Ishikawa (cell line): ENCODE results near the gene SYVN1.

ENCODE experiments used
- CEBPB ChIP-seq: IDR thresholded peaks from 2 replicates; pipeline ENCODE4 v1.6.1; 2012
- CREB1 ChIP-seq: IDR thresholded peaks from 2 replicates; pipeline ENCODE4 v1.6.1; 2012; ENCODE audit warnings: low read depth
- EGR1 ChIP-seq: IDR thresholded peaks from 2 replicates; pipeline ENCODE4 v1.6.1; 2012
- EP300 ChIP-seq: IDR thresholded peaks from 2 replicates; pipeline ENCODE4 v1.6.1; 2012; ENCODE audit warnings: borderline replicate concordance
- FOXM1 ChIP-seq: IDR thresholded peaks from 2 replicates; pipeline ENCODE4 v1.6.1; 2012; ENCODE audit warnings: low read depth, borderline replicate concordance
- MAX ChIP-seq: IDR thresholded peaks from 2 replicates; pipeline ENCODE4 v1.6.1; 2012
- NFIC ChIP-seq: IDR thresholded peaks from 2 replicates; pipeline ENCODE4 v1.6.1; 2012
- RAD21 ChIP-seq: IDR thresholded peaks from 2 replicates; pipeline ENCODE4 v1.6.1; 2012; ENCODE audit warnings: low read depth
- TAF1 ChIP-seq: IDR thresholded peaks from 2 replicates; pipeline ENCODE4 v1.6.1; 2012; ENCODE audit warnings: low read depth, mild to moderate bottlenecking
- TCF12 ChIP-seq: IDR thresholded peaks from 2 replicates; pipeline ENCODE4 v1.6.1; 2012; ENCODE audit warnings: low read depth
- TEAD4 ChIP-seq: IDR thresholded peaks from 2 replicates; pipeline ENCODE4 v1.6.1; 2012
- YY1 ChIP-seq: IDR thresholded peaks from 2 replicates; pipeline ENCODE4 v1.6.1; 2012; ENCODE audit warnings: low read depth
- ZBTB7A ChIP-seq: IDR thresholded peaks from 2 replicates; pipeline ENCODE4 v1.6.1; 2012; ENCODE audit warnings: low read depth
- TF ChIP-seq, protein P1 (sequence below): IDR thresholded peaks from 2 replicates; pipeline ENCODE4 v1.6.1; 2012; ENCODE audit warnings: low read depth, mild to moderate bottlenecking

DNA sequence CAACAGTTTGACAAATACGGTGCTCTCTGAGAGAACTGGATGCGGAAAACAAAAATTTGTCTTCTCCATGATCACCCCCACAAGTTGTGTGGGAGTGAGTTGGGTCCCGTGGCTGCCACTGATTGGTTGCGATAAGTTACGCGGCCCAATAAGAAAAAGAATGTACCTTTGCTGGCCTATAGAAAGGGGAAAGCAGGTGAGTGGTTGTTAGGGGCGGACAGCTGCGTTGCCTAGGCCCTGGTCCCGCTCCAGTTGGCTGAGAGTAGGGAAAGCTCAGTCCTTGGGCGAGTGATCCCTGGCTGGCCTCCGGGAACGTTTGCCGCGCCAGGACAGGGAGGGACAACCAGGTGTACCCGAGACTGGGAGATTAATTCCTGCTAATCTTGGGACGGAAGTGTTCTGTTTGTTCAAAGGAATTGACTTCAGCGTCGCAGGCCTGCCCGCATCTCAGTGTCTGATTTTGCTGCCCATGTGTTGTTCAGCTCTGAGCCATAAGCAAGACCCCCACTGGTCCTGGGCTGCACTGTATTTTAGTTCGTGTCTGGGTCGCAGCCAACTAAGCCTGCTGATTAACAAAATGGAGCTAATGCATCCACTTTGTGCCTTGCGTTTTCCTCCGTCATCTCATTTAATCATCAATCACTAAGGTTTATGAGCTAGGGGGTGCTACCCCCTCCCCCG is 773 bp upstream of the SYVN1 start:
- TF ChIP-seq YY1 (no peak), CEBPB (no peak), EGR1 (0 out of 2 replicates have a peak, but pooled peaks have one; percentile 54), MAX (0 out of 2 replicates have a peak, but pooled peaks have one; percentile 1), RAD21 (no peak), EP300 (0 out of 2 replicates have a peak, but pooled peaks have one; percentile 30), TAF1 (peak; percentile 69; the same call in 1 of the 2 replicates), CREB1 (no peak), TCF12 (no peak), ZBTB7A (no peak), TEAD4 (no peak), NFIC (peak; percentile 51; the same call in 1 of the 2 replicates), FOXM1 (no peak)
- TF ChIP-seq, protein P1, sequence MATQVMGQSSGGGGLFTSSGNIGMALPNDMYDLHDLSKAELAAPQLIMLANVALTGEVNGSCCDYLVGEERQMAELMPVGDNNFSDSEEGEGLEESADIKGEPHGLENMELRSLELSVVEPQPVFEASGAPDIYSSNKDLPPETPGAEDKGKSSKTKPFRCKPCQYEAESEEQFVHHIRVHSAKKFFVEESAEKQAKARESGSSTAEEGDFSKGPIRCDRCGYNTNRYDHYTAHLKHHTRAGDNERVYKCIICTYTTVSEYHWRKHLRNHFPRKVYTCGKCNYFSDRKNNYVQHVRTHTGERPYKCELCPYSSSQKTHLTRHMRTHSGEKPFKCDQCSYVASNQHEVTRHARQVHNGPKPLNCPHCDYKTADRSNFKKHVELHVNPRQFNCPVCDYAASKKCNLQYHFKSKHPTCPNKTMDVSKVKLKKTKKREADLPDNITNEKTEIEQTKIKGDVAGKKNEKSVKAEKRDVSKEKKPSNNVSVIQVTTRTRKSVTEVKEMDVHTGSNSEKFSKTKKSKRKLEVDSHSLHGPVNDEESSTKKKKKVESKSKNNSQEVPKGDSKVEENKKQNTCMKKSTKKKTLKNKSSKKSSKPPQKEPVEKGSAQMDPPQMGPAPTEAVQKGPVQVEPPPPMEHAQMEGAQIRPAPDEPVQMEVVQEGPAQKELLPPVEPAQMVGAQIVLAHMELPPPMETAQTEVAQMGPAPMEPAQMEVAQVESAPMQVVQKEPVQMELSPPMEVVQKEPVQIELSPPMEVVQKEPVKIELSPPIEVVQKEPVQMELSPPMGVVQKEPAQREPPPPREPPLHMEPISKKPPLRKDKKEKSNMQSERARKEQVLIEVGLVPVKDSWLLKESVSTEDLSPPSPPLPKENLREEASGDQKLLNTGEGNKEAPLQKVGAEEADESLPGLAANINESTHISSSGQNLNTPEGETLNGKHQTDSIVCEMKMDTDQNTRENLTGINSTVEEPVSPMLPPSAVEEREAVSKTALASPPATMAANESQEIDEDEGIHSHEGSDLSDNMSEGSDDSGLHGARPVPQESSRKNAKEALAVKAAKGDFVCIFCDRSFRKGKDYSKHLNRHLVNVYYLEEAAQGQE: no peak
